Heart right ventricle (tissue), 16 donors: ENCODE results near the gene MED16. TPM values are rescaled to one million over a fixed set of nuclear protein-coding genes. Genes with fewer than 3 reads are reported as not detected.

Experiments
- ATAC-seq, 8 donors: fragments of 200-7000 bp; cut with Tn5 transposase; one replicate each; pipeline ENCODE4 v1.9.1; 2020; ENCODE audit warnings: mild to moderate bottlenecking in 8 of 8, moderate library complexity in 8 of 8, moderate number of reproducible peaks in 1 of 8
- DNase-seq, 2 donors: peaks; one replicate each; pipeline ENCODE4 v3.0.0-alpha.2; 2020
- H3K27ac ChIP-seq, 10 donors: fragments of 200-600 bp; sonication (generic) in 2 of 10; one replicate each; pipeline versions ENCODE4 v1.5.0 to v1.8.0; 2020 to 2022; ENCODE audit warnings: mild to moderate bottlenecking in 3 of 10
- H3K27me3 ChIP-seq, 7 donors: fragments of 200-600 bp; one replicate each; pipeline ENCODE4 v1.8.0; 2021 to 2022; ENCODE audit warnings: mild to moderate bottlenecking in 2 of 7
- H3K36me3 ChIP-seq, 9 donors: fragments of 200-600 bp; sonication (generic) in 1 of 9; one replicate each; pipeline versions ENCODE4 v1.5.0 to v1.8.0; 2020 to 2022; ENCODE audit warnings: mild to moderate bottlenecking in 2 of 9
- H3K4me1 ChIP-seq, 9 donors: fragments of 200-600 bp; sonication (generic) in 1 of 9; one replicate each; pipeline versions ENCODE4 v1.5.0 to v1.8.0; 2020 to 2022; ENCODE audit warnings: mild to moderate bottlenecking in 4 of 9
- H3K4me3 ChIP-seq, 10 donors: fragments of 200-600 bp; sonication (generic) in 2 of 10; one replicate each; pipeline versions ENCODE4 v1.5.0 to v1.8.0; 2020 to 2022; ENCODE audit warnings: mild to moderate bottlenecking in 7 of 10, moderate library complexity in 2 of 10
- H3K9me3 ChIP-seq, 11 donors: fragments of 200-600 bp in 10 of 11; sonication (generic) in 2 of 11; one replicate each; pipeline versions ENCODE4 v1.5.0 to v1.8.0; 2013 to 2022; ENCODE audit warnings: mild to moderate bottlenecking in 2 of 11, control low read depth in 1 of 11, moderate library complexity in 1 of 11
- whole genome bisulfite sequencing, 2 donors: extraction: QIAGEN DNeasy Blood & Tissue Kit; methylation state at CpG; one replicate each; pipeline ENCODE4 v1.1.7; 2013; ENCODE audit warnings: inconsistent platforms in 1 of 2; 5-methylcytosine and 5-hydroxymethylcytosine counted together
- intact Hi-C, 10 donors: fragments of 100-400 bp; cut with DNase I; formaldehyde crosslinking; loops; one replicate each; pipeline versions ENCODE4 v1.11.1 to v1.14.2; 2022
- polyA plus RNA-seq, 2 donors: library from polyadenylated mRNA; stranded (reverse); fragments of 200-250 nt; gene quantifications; one replicate each; pipeline ENCODE4 v1.2.3, GENCODE V29; 2013
- total RNA-seq, 10 donors: library from RNA; stranded (reverse); fragmentation: NEBNext Ultra II Directional in 3 of 10; extraction: Animal tissue kit (Norgen Biotek cat#: 25700) in 3 of 10; gene quantifications; one replicate each; pipeline versions ENCODE4 v1.2.1 to v1.2.4, GENCODE V29; 2021 to 2023
- TF ChIP-seq, protein P1 (sequence below), 9 donors: fragments of 200-600 bp; sonication (generic) in 2 of 9; IDR thresholded peaks; one replicate each; pipeline versions ENCODE4 v1.5.0 to v1.8.0; 2021 to 2022; ENCODE audit warnings: antibody characterized with exemption in 9 of 9, mild to moderate bottlenecking in 5 of 9, moderate library complexity in 1 of 9
- donor health status: Arrhythmogenic right ventricular cardiomyopathy.
- donor health status: ischemic (EF 13 %, LVEDD 7.1; RV severe dilation, severe dysfunction).
- donor health status: healthy with polysubstance abuse.
- donor health status: DM: no; HTN: yes; CAD: no.
- donor health status: DM: no; HTN: no; CAD: no.
- donor health status: ischemic (EF 25% LVEDD 6.9; RV normal size, moderate dysfunction).
- donor health status: ischemic (EF 25% LVEDD 5.7; RV mildly dilated, moderate dysfunction).
- donor health status: healthy.
- donor health status: DM: yes; HTN: yes; CAD: no.
- donor health status: Ischemic cardiomyopathy.
- donor health status: ischemic (EF 35%, LVEDD 5.7; RV mildly dilated, moderate dysfunction).
- donor health status: nonischemic (EF 11% LVEDD 7.7; RV severe dilation, severe dysfunction).
- donor health status: DM: yes; HTN: yes; CAD: no.
- donor health status: PGD.
- donor health status: ischemic (EF 29% LVEDD 5.4; RV normal size, mild dysfunction).
- donor health status: nonischemic (EF 23%, LVEDD 6.1; RV moderate dilation, normal function).

Gene MED16
- total and polyA plus RNA-seq, 12 donors = 17.6 to 42.9 (median 27.7) TPM

DNA sequence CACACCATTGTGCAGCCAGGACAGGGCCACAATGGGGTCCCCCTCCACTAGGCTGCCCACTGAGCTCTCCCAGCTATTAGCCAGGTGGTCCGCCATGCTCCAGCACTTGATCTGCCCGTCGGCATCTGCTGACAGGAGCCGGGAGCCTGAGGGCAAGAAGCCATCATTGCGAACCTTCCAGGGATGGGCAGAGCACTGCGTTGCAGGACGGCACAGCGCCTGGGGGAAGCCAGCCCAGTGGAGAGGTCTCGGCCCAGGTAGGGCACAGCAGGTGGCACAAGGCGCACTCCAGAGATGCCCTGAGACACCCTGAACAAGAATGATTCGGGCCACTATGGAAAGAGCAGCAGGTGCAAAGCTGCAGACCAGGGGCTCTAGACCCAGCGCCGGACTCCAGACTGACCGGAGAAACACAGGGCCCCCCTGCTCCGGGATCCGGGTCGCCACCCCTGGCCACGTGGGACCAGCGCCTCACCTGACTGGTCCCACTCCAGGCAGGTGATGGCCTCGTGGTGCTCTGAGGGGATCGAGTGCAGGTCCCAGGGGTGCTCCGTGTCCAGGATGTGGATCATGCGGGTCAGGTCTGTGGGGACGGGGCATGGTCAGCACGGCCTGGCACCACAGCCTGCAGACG lies 3.2 kb downstream of the MED16 start:
- 91 to 94% methylated on average over 26 of the region's 26 CpGs for WGBS, 2 donors
- H3K4me3 ChIP-seq = no peak overlapping the region
- ATAC-seq (no peak), DNase-seq (no peak)
- no peaks in the 10 kb centered on the region for H3K9me3 ChIP-seq
- TF ChIP-seq, protein P1, sequence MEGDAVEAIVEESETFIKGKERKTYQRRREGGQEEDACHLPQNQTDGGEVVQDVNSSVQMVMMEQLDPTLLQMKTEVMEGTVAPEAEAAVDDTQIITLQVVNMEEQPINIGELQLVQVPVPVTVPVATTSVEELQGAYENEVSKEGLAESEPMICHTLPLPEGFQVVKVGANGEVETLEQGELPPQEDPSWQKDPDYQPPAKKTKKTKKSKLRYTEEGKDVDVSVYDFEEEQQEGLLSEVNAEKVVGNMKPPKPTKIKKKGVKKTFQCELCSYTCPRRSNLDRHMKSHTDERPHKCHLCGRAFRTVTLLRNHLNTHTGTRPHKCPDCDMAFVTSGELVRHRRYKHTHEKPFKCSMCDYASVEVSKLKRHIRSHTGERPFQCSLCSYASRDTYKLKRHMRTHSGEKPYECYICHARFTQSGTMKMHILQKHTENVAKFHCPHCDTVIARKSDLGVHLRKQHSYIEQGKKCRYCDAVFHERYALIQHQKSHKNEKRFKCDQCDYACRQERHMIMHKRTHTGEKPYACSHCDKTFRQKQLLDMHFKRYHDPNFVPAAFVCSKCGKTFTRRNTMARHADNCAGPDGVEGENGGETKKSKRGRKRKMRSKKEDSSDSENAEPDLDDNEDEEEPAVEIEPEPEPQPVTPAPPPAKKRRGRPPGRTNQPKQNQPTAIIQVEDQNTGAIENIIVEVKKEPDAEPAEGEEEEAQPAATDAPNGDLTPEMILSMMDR (IDR thresholded peaks at IDR 0.05) = no peak
- no peak overlapping the region for H3K27ac ChIP-seq
- H3K36me3 ChIP-seq = peaks cover 0 to 62% (median 21%) of the 10 kb centered on the region in 9 donors
- peaks cover 0 to 19% (median 9%) of the 10 kb centered on the region in 9 donors for H3K4me1 ChIP-seq
- intact Hi-C loops = no loop called here
- H3K27me3 ChIP-seq = no peaks in the 10 kb centered on the region

- ATAC-seq (no peak), DNase-seq (no peak)
- H3K4me1 ChIP-seq = peaks cover 0 to 16% (median 7%) of the 10 kb centered on the region in 9 donors
- WGBS, 2 donors = 92 to 94% methylated on average over 30 of the region's 30 CpGs
- H3K27me3 ChIP-seq = no peaks in the 10 kb centered on the region
- no peaks in the 10 kb centered on the region for H3K9me3 ChIP-seq
- peaks cover 0 to 72% (median 25%) of the 10 kb centered on the region in 9 donors for H3K36me3 ChIP-seq
- no peak overlapping the region for H3K4me3 ChIP-seq
- H3K27ac ChIP-seq = no peak overlapping the region
- intact Hi-C loops = no loop called here
- TF ChIP-seq, protein P1 (IDR thresholded peaks at IDR 0.05) = no peak
Measured at GRCh38 chr19:888581-889385, 4.2 kb downstream of the MED16 start.

DNA sequence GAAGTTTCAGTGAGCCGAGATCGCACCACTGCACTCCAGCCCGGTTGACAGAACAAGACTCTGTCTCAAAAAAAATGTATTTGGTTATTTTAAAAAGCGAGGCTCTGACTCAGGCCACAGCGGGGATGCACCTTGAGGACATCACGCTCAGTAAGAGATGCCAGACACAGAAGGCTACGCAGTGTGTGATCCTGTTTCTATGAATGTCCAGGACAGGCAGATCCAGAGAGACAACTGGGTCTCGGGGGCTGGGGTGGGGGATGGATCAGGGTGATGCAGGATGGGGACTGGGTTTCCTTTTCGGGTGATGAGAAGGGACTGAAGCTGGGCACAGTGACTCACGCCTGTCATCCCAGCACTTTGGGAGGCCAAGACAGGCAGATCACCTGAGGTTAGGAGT lies 5.4 kb downstream of the MED16 start:
- Histone ChIP-seq H3K4me3 (no peak overlapping the region), H3K36me3 (peaks cover 0 to 81% (median 30%) of the 10 kb centered on the region in 9 donors), H3K9me3 (no peaks in the 10 kb centered on the region), H3K4me1 (peaks cover 0 to 12% (median 4%) of the 10 kb centered on the region in 9 donors), H3K27me3 (no peaks in the 10 kb centered on the region), H3K27ac (no peak overlapping the region)
- ATAC-seq (no peak), DNase-seq (no peak)
- 95 to 97% methylated on average over 10 of the region's 10 CpGs for WGBS, 2 donors
- TF ChIP-seq, protein P1 (IDR thresholded peaks at IDR 0.05) = no peak
- intact Hi-C loops = no loop called here

DNA sequence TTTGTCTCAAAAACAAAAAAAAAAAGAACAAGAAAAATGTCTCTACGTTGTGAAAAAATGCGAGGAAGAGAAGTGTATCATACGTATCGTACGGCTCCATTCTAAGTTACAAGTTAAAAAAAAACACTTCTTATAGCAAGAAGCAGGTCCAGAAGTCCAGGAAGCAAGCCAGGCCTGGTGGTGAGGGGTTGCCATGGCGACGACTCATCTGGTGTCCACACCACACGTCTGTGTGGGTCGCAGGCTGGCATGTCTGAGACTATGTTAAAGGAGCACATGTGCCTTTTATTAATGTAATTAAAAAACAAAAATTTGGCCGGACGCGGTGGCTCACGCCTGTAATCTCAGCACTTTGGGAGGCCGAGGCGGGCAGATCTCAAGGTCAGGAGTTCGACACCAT lies 5.9 kb downstream of the MED16 start:
- TF ChIP-seq, protein P1 (IDR thresholded peaks at IDR 0.05) = no peak
- DNase-seq (no peak), ATAC-seq (no peak)
- Histone ChIP-seq H3K9me3 (no peaks in the 10 kb centered on the region), H3K4me3 (no peak overlapping the region), H3K27me3 (no peaks in the 10 kb centered on the region), H3K27ac (no peak overlapping the region), H3K36me3 (peaks cover 0 to 86% (median 30%) of the 10 kb centered on the region in 9 donors), H3K4me1 (peaks cover 0 to 9% (median 3%) of the 10 kb centered on the region in 9 donors)
- 82 to 86% methylated on average over 16 of the region's 16 CpGs for WGBS, 2 donors
- intact Hi-C loops = no loop called here
